IPS-NIHi11 (cell line): ENCODE data around the gene FADS2.

Experiments
- DNase-seq: peaks from one replicate; pipeline ENCODE4 v3.0.0; 2012; ENCODE audit warnings: mixed read lengths, low spot score

The FADS2 gene

DNA sequence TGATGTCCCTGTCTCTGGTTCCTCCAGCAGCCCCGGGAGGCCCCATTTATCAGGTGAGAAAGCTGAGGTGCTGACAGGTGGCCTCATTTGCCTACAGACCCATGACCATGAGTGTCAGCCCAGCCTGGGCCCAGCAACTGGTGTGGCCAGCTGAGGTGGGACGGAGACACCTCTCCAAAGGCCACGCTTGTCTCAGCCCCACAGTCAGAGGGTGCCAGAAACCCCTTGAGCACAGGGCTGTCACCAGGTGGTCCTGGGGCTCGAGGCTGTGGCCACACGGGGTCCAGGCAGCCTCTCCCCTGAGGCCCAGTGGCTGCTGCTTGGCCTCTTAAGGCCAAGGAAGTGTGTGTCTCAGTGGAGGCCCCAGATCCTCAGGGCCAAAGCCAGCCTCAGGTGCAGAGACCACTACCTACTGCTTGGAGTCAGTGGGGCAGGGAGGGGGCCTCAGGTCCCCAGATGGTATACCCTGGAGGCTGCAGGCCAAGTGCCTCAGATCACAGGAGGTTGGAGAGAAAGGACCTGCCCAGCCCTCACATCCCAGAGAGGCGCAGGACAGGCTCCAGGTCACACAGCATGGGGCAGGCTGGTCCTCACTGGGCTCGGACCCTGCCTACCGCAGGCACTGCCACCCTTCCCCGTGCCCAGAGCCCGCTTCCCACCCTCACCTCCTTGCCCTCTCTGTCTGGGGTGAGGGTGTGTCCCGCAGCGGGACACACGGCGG, 77.9 kb downstream of the FADS2 start:
- no peak for DNase-seq

DNA sequence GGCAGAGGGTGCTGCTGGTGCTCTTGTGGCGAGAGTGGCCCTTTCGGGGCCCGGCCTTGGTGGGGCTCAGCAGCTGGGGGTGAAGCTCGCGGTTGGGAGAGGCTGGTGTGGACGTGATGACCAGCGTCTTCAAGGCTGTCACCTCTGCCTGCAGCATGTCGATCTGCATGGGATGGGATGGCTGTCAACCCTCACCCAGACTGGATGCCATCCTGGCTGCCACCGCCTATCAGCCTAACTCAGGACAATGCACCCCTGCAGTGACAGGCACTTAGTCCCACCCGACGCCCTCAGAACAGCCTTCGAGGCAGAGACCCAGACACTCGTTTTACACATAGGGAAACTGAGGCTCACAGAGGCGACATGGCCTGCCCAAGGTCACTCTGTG, 78.4 kb downstream of the FADS2 start:
- DNase-seq = no peak

DNA sequence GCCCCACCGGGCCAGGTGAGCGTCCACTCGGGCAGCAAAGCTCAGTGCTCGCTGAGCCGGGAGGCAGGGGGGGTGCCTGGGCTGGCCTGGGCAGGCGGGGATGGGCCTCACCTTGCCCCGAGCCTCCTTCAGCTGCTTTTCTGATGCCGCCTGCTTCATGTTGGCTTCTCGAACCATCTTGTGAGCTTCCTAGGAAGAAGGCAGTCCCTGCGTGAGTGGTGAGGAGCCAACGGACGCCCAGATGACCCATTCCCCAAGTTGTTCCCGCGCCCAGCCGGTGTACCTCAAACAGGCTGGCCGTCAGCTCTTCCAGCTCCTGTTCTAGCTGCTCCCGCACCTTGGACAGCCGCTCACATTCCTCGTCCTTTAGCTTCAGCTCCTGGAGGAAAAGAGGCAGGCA, 79.2 kb downstream of the FADS2 start:
- DNase-seq = no peak

DNA sequence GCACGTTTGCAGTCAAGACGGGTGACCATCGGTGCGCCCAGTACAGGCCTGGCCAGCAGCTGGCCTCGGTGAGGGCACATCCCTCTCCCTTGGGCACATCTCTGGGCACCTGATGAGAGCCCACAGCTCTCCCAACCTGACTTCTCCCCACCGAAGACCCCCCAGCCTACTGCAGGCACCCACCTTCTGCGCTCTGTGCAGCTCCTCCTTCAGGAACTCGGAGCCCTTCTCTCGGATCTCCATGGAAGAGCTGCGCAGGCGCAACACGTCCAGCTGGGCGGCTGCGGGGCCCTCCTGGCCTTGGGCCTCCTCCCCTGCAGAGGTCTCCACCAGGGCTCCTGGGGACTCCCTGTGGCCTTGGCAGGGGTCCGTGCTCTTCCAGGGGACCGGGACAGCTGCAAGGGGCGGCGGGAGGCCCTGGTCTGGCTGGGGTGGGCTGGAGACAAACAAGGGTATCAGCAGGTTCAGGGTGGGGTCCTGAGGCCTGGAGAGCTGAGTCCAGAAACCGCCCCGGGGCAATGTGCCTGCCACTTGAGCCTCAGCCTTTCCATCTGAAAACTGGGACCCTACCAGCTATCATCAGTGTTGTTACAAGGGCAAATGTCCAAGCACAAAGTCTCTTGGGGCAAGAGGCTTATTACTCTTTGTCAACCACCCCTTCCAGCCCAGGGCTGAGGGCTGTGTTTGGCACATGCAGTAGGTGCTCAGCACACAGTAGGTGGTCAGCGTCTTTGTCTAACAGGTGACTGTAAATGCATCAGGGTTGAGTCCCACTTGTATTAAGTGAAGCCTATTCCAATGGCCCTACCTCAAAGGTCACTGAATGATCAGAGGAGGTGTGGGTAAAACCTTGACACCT, 80.0 kb downstream of the FADS2 start:
- DNase-seq = no peak

DNA sequence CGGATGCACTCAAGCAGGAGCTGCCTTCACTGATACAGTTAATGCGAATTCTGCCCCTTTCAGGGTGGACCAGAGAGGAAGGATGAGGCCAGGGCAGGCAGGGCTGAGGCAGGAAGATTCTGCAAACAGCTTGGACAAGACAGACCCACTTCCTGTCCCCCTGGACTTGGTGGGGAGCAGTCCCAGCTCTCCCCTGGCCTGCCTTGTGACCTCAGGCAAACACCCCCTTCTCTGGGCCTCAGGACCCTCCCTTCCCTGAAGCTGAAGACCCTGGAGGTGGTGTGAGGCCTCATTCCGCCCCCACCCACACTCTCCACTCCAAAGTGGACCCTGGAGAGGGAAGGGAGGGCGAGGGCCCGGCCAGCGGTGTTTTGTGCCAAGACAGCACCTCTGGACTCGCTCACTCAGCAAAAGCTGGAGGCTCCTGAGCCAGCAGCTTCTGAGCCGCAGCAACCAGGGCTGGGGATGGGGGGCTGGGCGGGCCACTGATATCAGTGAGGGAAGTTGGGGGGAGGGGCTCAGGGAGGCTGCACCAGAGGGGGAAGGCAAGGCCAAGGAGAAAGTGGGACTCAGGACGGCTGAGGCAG, 80.7 kb downstream of the FADS2 start:
- DNase-seq = peak; percentile 67

DNA sequence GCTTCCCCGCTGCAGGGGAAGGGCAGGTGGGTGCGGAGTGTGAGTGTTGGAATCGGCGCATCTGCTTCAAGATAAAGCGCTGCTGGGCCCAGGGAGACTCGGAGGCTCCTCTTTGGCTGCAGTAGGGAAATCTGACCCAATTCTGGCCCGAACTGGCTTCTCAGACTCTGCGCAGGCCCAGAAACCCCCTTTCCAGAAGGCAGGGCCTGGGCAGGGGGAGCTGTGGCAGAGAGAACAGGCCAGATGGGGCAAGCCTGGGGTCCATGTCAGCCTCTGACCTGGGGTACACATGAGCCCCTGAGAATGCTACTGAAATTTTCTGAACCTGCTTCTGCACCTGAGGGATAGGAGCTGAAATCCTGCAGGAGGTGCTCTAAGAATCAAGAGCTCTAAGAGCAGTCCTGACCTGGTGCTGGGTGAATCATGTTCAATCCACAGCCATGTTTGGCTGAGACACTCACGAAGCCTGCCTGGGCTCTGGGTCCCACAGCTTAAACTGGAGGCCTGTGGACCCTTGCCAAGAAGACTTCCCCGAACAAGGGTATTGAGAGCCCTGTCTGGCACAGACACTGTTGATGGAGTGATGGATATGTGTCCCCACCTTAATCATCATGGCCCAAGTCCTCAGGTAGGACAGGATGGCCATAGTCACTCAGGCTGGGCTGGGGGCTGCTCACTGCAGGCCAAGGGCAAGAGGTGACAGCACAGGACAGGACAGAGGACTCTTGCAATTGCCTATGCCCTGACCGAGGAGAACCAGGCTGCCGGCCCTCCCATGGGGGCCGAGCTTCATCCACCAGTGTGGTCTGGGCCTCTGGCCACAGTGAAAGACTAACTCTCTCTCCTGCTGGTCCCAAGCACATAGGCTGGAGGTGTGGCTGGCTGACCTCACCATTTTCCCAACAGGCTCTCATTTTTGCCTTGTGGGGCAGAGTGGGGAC, 82.4 kb downstream of the FADS2 start:
- no peak for DNase-seq

DNA sequence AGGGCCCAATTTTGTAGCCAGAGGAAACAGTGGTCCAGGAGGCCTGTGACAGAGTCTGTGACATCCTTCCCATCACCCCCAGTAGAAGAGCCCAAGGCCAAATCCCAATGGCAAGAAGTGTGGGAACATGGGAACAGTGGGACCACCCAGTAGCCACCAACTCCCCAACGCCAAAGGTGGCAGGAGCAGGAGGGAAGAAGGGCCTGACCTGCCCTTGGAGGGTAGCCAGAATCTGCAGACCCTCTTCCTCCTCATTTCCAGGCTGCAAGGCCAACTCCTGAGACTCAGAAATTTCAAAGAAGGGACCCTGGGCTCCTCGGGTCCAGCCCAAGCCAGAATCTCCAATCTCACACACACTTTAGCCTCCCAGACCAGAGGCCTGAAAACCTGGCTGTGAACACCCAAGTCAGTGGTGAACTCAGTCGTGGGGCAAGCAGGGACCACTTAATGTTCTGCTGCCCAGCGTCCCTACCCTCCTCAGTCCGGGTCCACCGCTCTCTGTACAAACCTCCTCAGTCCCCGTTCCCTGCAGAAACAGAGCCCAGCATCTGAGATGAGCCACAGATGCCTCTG, 83.1 kb downstream of the FADS2 start:
- DNase-seq = no peak

DNA sequence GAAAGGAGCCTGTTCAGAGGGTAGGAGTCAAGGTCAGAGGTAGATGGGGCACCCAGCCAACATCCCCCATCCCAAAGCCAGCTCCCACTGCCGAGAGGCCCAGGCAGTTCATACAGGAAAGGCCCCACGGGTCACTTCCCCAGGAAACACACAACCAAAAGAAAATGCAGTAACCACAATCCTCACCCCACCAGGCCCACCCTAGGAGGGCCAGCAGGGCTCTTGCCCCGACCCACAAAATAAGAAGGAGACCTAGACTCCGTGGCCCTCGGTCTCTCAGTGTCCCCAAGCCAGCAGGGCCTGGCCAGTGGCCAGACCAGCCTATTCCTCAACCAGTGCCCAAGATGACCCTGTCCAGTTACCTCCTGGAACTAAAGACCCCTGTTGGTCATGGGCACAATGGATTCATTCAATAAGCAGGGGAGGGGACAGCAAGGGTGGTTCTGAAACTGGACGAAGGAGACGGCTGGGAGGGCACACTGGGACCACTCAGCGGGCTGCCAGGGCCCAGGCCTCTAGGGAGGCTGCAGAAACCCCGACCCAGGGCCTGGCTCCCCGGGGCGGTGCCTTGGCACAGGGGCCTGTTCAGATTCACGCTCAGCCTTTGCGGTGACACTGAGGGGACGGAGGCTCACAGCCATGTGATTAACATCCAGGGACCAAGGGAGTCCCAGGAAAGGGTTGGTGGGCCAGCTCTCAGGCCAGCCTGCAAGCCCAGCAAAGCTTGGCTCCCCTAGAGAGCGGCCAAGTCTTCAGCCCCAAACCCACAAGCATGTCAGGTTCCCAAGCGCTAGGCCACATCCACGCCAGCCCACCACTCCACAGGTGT, 83.8 kb downstream of the FADS2 start:
- DNase-seq = no peak

DNA sequence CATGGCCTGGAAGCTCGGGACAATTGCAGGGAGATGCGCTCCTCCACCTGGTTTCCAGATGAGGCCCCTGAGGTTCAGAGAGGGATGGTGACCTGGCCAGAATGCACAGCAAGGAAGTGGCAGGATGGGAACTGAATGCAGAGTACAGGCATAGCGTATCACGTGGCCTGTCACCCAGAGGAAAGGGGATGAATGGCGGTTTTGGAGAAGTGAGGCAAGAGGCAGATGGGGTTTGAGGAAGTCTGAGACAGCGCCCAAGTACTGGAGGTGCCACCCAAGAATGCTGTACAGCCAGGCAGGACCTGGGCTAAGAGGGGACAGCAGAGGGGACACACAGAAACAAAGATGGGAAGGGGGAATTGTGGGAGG, 84.4 kb downstream of the FADS2 start:
- DNase-seq = no peak

DNA sequence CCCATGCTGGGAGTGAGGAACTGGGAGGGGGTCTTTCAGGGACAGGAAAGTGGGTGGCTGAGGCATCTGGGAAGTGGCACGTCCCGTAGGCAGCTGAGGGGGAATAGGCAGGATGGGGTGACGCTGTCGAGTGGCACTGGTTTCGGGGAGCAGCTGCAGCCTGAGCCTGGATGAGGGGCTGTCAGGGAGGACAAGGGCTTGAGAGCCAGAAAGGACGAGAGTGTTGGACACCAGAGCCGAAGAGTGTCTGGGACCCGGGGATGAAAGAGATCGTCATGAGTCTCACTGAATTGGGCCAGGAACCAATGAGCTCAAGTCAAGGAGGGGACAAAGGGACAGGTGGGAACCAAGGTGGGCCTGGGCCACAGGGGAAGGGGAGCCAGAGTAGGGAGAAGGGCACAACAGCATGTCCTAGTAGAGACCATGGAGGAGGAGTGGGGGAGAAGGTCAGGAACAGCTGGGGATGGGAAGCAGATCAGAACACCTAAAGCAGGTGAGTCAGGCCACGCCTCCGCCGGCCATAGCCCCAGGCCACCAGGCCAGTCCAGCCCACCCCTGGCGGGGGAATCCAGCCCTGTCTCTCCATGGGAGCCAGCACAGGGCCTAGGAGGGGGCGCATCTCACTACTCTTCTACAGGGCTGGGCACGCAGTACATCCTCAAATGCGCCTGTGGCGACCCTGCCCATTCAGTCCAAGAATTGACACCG, 85.0 kb downstream of the FADS2 start:
- no peak for DNase-seq

DNA sequence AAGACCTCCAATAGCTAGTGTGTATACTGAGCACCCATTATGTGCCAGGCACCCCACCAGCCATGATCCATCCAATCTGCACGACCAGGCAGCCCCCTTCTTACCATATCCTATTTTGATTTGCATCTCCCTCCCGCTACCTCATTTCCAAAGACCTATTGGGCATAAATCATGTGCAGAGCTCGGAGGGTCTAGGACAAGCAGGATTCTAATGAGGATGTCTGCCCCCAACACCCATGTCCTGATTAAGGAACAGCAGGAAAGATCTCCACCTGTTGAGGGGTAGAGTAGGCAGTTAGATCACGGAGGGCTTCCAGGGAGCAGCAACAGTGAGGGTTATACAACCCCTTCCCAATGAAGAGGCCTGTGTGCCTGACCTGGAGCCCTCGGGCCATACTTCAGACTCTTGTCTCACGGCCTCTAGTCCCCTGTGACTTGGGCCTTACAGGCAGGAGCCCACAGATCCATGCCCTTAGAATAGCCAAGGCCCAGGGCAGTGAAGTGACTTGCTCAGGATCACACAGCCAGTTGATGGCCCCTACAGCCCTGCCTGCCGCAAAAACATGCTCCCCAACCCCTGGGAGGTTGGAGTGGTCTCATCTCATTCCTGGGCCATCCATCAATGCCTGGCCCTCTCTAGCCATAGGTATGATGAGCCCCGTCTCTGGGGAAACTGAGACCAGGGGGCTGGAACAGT, 85.7 kb downstream of the FADS2 start:
- DNase-seq = no peak

DNA sequence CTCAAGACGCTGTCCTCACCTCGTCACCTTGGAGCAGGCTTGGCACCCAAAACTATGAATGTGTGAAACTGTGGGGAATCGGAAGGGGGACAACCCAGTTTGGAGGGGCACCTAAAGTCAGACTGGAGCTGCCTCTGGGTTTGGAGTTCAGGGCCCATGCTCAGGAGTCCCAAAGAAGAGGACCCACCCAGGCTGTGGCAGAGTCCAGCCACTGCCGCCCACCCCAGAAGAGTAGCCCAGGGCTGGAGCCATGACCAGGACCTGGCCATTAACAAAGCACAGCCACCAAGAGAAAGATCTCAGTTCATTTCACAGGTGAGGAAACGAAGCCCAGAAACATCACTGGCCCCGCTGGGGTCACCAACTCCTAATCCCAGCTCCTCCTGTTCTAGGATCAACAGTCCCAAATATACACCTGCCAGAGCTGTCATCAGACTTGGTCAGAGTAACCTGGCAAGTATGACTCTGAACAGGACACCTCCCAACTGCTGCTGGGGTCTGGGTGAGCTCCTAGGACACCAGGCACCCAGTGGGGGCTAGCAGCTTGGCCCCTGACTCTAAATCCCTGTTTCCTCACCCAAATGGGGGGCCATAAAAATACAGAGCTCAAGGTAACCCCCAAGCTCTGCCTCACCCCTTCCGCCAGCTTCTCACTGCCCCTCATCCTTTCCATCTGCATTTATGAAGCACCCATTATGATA, 86.5 kb downstream of the FADS2 start:
- no peak for DNase-seq

DNA sequence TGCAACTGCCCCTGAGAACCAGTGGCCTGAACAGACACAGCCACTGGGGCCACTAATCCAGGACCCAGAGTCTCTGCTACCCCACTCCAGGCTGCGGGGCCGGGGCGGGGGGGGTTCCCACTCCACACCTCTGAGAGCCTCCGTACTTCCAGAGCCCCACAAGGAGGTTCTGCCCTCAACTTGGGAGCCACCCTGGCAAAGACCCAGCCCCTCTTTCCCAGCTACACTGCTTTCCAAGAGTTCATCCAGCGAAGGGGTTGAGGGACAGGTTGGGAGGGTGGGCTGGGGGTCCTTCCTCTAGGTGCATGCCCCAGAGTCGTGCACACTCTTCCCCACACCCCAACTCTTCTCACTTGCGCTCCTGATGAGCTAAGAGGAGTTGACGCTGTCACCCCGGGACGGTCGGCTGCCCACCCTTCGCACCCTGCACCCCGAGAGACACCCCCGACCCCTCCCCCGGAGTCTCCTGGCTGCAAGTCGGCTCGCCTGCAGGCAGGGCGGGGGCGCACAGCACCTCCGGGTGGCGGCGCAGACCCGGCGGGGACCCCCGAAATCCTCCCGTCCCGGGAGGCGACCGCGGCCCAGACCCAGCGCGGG, 88.7 kb downstream of the FADS2 start:
- no peak for DNase-seq
